GM12873 (cell line): Measurements from ENCODE around the gene NUTM1.

Experiments
- CTCF ChIP-seq: IDR thresholded peaks from 2 replicates; pipeline ENCODE4 v1.5.1; 2012; ENCODE audit warnings: low read depth, mild to moderate bottlenecking, moderate library complexity, low read length, control low read depth; ENCODE audit not compliant: insufficient read depth; ENCODE audit errors: missing control alignments

The NUTM1 gene

GRCh38 chr15:34337557-34338306 is 5.4 kb upstream of the NUTM1 start, which contains the start of gene SLC12A6:
Gene SLC12A6, minus strand, starts transcription at chr15:34337781. Its CDS starts 1,101 bp downstream, at chr15:34336680.
- no peak for TF ChIP-seq CTCF

GRCh38 chr15:34338347-34338746 is 4.8 kb upstream of the NUTM1 start:
- TF ChIP-seq CTCF, result no peak

GRCh38 chr15:34339946-34340345 is 3.2 kb upstream of the NUTM1 start:
- TF ChIP-seq CTCF, result no peak

GRCh38 chr15:34341381-34342212 is 1.5 kb upstream of the NUTM1 start:
- TF ChIP-seq CTCF, result no peak

- no peak for TF ChIP-seq CTCF
These were observed 5.0 kb downstream of the NUTM1 start for GRCh38 chr15:34347951-34348638.

GRCh38 chr15:34348735-34349300 is 5.7 kb downstream of the NUTM1 start:
- TF ChIP-seq CTCF, result no peak
